Activated CD4-positive, alpha-beta memory T cell treated with anti-CD3 and anti-CD28 coated beads for 36 hours (primary cell): ENCODE data around the gene RNF180. TPM values are rescaled to one million over a fixed set of nuclear protein-coding genes. Genes with fewer than 3 reads are reported as not detected.

Source experiments
- CTCF ChIA-PET: fragments of 350-600 bp; sonication (Branson Sonifier 250); formaldehyde crosslinking; loops from one replicate; lab custom pipeline; 2021; ENCODE audit warnings: antibody characterized with exemption, inconsistent platforms; lab: Charles Lee
- POLR2A ChIA-PET: fragments of 350-600 bp; sonication (Branson Sonifier 250); formaldehyde crosslinking; loops from one replicate; lab custom pipeline; 2021; ENCODE audit warnings: antibody characterized with exemption; lab: Charles Lee
- DNase-seq: peaks from one replicate; pipeline ENCODE4 v3.0.0-alpha.2; 2020
- H3K27ac Mint-ChIP-seq: one replicate; pipeline ENCODE4 v1.8.0; 2021; ENCODE audit warnings: mixed read lengths
- H3K27me3 Mint-ChIP-seq: one replicate; pipeline ENCODE4 v1.8.0; 2021; ENCODE audit warnings: mixed read lengths
- H3K36me3 Mint-ChIP-seq: one replicate; pipeline ENCODE4 v1.8.0; 2021; ENCODE audit warnings: mixed read lengths
- H3K4me1 Mint-ChIP-seq: one replicate; pipeline ENCODE4 v1.8.0; 2021; ENCODE audit warnings: low read depth, mixed read lengths
- H3K4me3 Mint-ChIP-seq: one replicate; pipeline ENCODE4 v1.8.0; 2021; ENCODE audit warnings: mild to moderate bottlenecking, mixed read lengths
- H3K9me3 Mint-ChIP-seq: one replicate; pipeline ENCODE4 v1.8.0; 2021; ENCODE audit warnings: mixed read lengths
- intact Hi-C: fragments of 100-400 bp; cut with micrococcal nuclease; formaldehyde crosslinking; loops from one replicate; pipeline ENCODE4 v1.15.1; 2023
- total RNA-seq, 2 experiments: library from RNA; stranded (reverse); gene quantifications; one replicate each; pipeline ENCODE4 v1.2.3, GENCODE V29; 2021

The RNF180 gene
- total RNA-seq, 2 experiments from 2014 or later, result not detected

DNA sequence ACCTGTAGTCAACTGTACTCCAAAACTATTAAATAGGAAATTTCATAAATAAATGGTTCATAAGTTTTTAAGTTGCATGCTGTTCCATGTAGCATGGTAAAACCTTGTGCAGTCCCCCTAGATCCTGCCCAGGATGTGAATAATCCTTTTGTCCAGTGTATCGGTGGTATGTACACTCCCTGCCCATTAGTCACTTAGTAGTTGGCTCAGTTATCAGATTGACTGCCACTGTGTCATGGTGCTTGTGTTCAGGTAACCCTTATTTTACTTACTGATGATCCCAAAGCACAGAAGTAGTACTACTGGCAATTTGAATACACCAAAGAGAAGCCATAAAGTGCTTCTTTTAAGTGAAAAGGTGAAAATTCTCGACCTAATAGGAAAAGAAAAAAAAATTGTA is 134.2 kb downstream of the RNF180 start:
- H3K4me1 Mint-ChIP-seq, result no peaks in the 10 kb centered on the region
- CTCF ChIA-PET, result no interaction called here
- no peaks in the 10 kb centered on the region for H3K27me3 Mint-ChIP-seq
- H3K4me3 Mint-ChIP-seq, result no peak overlapping the region
- no peaks in the 10 kb centered on the region for H3K36me3 Mint-ChIP-seq
- intact Hi-C loops, result no loop called here
- no peak for DNase-seq
- POLR2A ChIA-PET, result no interaction called here
- H3K27ac Mint-ChIP-seq, result no peak overlapping the region
- H3K9me3 Mint-ChIP-seq, result no peaks in the 10 kb centered on the region

DNA sequence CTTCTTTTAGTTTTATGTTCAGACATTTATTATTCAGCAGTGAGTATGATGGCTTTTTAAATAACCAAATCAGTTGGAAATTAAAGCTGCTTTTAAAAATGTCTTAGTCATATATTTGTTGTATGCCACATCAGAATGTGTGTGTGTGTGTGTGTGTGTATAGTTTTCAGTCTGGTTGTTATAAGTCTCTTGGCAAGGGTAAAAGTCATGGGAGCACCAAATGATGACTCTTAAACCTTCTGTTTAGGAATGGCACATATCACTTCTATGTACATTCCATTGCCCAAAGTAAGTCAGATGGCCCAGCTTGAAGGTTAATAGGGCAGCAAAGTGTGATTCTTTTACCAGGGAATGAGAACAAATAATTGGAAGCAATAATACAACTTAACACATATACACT is 135.9 kb downstream of the RNF180 start:
- no peak for DNase-seq
- H3K9me3 Mint-ChIP-seq, result no peaks in the 10 kb centered on the region
- intact Hi-C loops, result no loop called here
- ChIA-PET POLR2A (no interaction called here), CTCF (no interaction called here)
- H3K4me3 Mint-ChIP-seq, result no peak overlapping the region
- H3K27me3 Mint-ChIP-seq, result no peaks in the 10 kb centered on the region
- H3K4me1 Mint-ChIP-seq, result no peaks in the 10 kb centered on the region
- no peaks in the 10 kb centered on the region for H3K36me3 Mint-ChIP-seq
- H3K27ac Mint-ChIP-seq, result no peak overlapping the region

DNA sequence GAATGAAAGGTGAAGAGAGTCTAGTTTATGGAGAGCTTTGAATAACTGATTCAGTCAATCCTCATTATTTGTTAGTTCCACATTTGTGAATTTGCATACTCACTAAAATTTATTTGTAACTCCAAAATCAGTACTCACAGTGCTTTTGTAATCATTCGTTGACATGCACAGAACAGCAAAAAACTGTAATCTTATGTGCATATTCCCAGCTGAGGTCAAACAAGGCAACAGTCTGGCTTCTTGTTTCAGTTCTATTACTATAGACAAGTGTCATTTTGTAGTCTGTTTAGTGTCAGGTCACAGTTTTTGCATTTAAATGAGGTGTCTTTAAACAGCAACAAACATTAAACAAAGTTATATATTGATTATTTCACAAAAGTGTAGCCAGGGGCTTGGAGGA is 142.5 kb downstream of the RNF180 start:
- POLR2A ChIA-PET, result no interaction called here
- Mint-ChIP-seq H3K27ac (no peak overlapping the region), H3K27me3 (no peaks in the 10 kb centered on the region)

DNA sequence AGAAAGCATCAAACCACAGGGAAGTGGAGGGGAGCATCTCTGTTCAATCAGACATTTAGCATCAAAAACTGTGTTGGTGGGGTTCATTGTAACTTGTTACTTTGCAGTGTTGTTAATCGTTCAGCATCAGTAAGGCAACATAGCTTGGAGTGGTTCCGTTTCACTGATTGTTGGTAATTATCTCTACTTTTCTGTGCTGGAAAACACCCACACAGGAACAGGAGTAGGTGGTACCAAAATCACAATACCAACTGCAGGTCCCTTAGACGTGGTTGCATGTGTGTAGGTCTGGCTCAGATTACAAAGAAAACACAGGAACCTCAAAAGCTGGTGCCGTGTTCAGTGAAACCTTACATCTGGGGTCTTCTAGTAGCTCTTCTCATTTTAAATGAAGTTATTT is 146.8 kb downstream of the RNF180 start:
- H3K36me3 Mint-ChIP-seq, result no peaks in the 10 kb centered on the region
- H3K9me3 Mint-ChIP-seq, result no peaks in the 10 kb centered on the region
- no peaks in the 10 kb centered on the region for H3K27me3 Mint-ChIP-seq
- no peak for DNase-seq
- intact Hi-C loops, result no loop called here
- no peaks in the 10 kb centered on the region for H3K4me1 Mint-ChIP-seq
- ChIA-PET CTCF (no interaction called here), POLR2A (no interaction called here)
- no peak overlapping the region for H3K4me3 Mint-ChIP-seq
- no peak overlapping the region for H3K27ac Mint-ChIP-seq

More for the DNA sequence above, 142.5 kb downstream of the RNF180 start:
- intact Hi-C loops, result no loop called here
- Mint-ChIP-seq H3K9me3 (no peaks in the 10 kb centered on the region), H3K36me3 (no peaks in the 10 kb centered on the region), H3K4me3 (no peak overlapping the region), H3K4me1 (no peaks in the 10 kb centered on the region)
- no peak for DNase-seq
- CTCF ChIA-PET, result no interaction called here

DNA sequence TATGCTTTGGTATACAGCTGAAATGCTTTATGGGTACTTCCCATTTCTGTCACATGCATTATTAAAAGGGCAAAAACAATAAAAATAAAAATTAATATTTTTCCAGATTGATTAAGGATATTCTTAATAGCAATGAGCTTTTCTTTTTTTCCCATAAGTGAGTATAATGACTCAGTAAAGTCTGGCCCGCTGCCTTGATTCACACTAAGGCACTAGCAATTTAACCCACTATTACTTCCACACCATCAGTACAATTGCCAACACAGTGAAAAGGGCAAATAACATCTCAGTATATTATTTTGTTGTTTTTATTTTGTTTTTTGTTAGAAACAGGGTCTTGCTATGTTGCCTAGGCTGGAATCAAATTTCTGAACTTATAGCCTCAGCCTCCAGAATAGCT is 150.1 kb downstream of the RNF180 start:
- POLR2A ChIA-PET, result no interaction called here
- no peak overlapping the region for H3K27ac Mint-ChIP-seq
- intact Hi-C loops, result no loop called here
- H3K27me3 Mint-ChIP-seq, result no peaks in the 10 kb centered on the region
- no peaks in the 10 kb centered on the region for H3K9me3 Mint-ChIP-seq
- CTCF ChIA-PET, result no interaction called here
- H3K4me1 Mint-ChIP-seq, result no peaks in the 10 kb centered on the region
- H3K36me3 Mint-ChIP-seq, result no peaks in the 10 kb centered on the region
- no peak overlapping the region for H3K4me3 Mint-ChIP-seq
- no peak for DNase-seq

DNA sequence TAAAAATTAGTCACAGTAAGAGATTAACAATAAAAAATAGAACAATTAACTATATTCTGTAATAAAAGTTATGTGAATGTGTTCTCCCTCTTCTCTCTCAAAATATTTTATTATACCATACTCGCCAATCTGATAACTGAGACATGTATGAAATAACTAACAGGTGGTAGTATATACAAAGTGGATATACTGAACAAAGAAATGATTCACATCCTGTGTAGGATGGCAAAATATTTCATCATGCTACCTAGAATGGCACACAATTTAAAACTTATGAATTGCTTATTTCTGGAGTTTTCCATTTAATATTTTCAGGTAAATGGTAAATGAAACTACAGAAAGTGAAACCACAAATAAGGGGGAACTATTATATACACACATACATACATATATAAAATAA is 152.5 kb downstream of the RNF180 start:
- H3K4me1 Mint-ChIP-seq, result no peaks in the 10 kb centered on the region
- intact Hi-C loops, result no loop called here
- no peaks in the 10 kb centered on the region for H3K36me3 Mint-ChIP-seq
- no peaks in the 10 kb centered on the region for H3K9me3 Mint-ChIP-seq
- POLR2A ChIA-PET, result no interaction called here
- CTCF ChIA-PET, result no interaction called here
- no peak for DNase-seq
- H3K4me3 Mint-ChIP-seq, result no peak overlapping the region
- no peaks in the 10 kb centered on the region for H3K27me3 Mint-ChIP-seq
- no peak overlapping the region for H3K27ac Mint-ChIP-seq

DNA sequence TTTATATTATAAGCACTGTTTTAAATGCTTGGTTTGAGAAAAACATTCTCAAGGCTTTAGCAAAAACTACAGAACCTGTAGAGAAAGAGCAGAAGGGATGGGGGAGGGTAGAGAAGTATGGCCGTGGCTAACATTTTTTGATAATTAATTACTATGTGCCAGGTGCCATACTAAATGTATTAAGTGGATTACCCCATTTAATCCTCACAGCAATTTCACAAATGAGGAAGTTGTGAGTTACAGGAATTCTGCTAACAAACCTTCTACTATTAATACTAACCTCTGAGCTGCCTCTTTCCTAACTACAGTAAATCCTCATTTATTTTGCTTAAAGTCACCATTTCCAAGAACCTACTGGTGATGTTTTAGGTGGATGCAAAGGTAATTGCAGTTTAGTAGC is 157.9 kb downstream of the RNF180 start:
- ChIA-PET CTCF (no interaction called here), POLR2A (no interaction called here)
- no peak overlapping the region for H3K27ac Mint-ChIP-seq
- H3K9me3 Mint-ChIP-seq, result peaks cover 9% of the 10 kb centered on the region
- no peak for DNase-seq
- H3K27me3 Mint-ChIP-seq, result no peaks in the 10 kb centered on the region
- no peaks in the 10 kb centered on the region for H3K36me3 Mint-ChIP-seq
- no peak overlapping the region for H3K4me3 Mint-ChIP-seq
- intact Hi-C loops, result no loop called here
- no peaks in the 10 kb centered on the region for H3K4me1 Mint-ChIP-seq

DNA sequence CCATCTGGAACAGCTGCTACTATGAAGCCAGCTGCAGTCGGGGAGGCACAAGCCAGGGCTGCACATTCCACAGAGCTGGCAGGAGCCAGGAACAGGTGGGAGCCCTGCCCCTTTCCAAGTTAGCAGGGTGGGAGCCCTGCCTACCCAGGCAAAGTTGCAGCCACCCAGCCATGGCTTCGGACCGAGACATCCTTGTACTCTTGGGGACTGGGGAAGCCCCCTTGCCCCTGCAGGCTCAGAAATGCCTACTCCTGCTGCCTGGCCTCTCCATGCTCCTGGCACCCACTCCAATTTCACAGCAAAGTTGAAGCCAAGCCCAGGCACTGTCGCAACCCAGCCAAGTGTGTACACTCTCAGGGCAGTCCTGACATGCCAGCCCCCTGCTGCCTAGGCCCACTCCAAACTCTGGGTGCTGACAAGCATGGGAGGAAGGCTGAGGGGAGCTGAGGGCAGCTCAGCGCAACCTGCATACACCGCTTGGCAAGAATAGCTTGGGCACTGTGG is 165.1 kb downstream of the RNF180 start:
- no peak for DNase-seq
- intact Hi-C loops, result no loop called here
- peaks cover 20% of the 10 kb centered on the region for H3K9me3 Mint-ChIP-seq
- H3K36me3 Mint-ChIP-seq, result no peaks in the 10 kb centered on the region
- ChIA-PET CTCF (interaction anchor here (0.7 kb wide), 1 partner anchor 1732 kb away, joined by 5 read pairs; no protein-coding TSS in a partner anchor), POLR2A (no interaction called here)
- no peak overlapping the region for H3K27ac Mint-ChIP-seq
- no peaks in the 10 kb centered on the region for H3K4me1 Mint-ChIP-seq
- no peaks in the 10 kb centered on the region for H3K27me3 Mint-ChIP-seq
- no peak overlapping the region for H3K4me3 Mint-ChIP-seq

DNA sequence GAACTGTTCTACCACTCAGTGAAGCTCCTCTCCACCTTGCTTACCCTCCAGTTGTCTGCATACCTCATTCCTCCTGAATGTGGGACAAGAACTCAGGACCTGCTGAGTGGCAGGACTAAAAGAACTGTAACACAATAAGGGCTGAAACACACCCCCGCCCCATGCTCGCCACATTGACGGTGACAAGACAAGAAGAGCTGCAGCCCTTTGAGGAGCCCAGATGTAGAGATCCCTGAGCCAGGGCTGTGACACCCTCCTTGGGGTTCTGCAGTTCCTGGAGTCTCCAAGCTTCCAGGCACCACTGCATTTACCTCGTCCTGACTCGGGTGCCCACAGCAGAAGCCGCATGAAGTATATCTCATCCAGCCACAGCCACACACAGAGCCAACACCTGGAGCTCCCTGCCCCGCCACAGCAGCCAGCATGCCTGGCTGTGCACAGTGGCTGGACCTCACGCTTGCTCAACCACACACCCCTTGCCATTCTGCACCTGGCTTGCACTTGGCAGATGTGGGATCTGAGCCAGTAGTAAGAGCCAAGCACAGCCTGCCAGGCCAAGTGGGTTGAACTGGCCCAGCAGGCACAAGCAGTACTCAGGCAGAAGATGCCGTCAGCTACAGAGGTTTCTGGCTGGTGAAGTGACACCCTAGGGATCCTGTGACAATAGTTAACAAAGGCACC is 166.1 kb downstream of the RNF180 start:
- intact Hi-C loops, result no loop called here
- Mint-ChIP-seq H3K9me3 (peaks cover 20% of the 10 kb centered on the region), H3K4me3 (no peak overlapping the region), H3K27ac (no peak overlapping the region), H3K27me3 (no peaks in the 10 kb centered on the region), H3K4me1 (no peaks in the 10 kb centered on the region), H3K36me3 (no peaks in the 10 kb centered on the region)
- CTCF ChIA-PET, result no interaction called here
- POLR2A ChIA-PET, result no interaction called here
- no peak for DNase-seq

DNA sequence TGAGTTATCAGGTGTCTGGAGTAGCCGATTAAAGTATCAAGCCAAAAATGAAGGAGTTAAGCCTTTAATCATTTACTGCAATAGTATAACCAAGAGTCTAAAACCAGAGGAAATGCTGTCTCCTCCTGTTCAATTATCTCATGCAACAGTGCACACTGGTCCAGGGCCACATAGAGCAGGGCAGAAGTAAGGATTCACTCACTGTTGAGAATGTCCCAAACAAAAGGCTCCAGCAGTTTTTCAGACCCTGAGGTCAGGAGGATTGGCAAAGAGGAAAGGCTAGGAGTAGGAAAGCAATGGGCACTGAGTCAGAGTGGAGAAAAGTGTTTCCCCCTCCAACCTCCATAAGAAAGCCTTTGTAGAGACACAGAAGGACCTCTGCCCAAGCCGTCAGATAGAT is 168.2 kb downstream of the RNF180 start:
- POLR2A ChIA-PET, result no interaction called here
- Mint-ChIP-seq H3K4me3 (no peak overlapping the region), H3K9me3 (peaks cover 9% of the 10 kb centered on the region), H3K36me3 (no peaks in the 10 kb centered on the region), H3K4me1 (no peaks in the 10 kb centered on the region), H3K27me3 (no peaks in the 10 kb centered on the region), H3K27ac (no peak overlapping the region)
- intact Hi-C loops, result no loop called here
- CTCF ChIA-PET, result no interaction called here
- no peak for DNase-seq

DNA sequence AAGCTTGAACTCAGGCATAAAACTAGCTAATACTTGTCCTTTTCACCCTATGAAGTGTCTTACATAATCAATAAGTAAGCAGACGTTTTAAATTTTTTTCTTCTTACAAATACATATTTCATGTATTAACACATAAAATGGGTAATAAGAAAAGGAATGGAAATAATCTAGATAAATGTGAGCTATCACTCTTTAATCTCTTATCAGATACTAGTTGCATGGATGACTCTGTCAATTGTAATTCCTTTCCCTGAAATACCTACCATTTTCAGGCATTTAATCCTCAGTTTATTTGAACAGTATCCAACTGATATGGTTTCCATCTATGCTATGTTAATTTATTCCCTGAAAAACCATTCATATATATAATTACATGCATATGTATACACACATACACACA is 174.1 kb downstream of the RNF180 start:
- ChIA-PET CTCF (no interaction called here), POLR2A (no interaction called here)
- DNase-seq, result no peak
- Mint-ChIP-seq H3K27ac (no peak overlapping the region), H3K27me3 (no peaks in the 10 kb centered on the region), H3K4me1 (no peaks in the 10 kb centered on the region), H3K9me3 (peaks cover 15% of the 10 kb centered on the region), H3K4me3 (no peak overlapping the region), H3K36me3 (no peaks in the 10 kb centered on the region)
- intact Hi-C loops, result no loop called here

DNA sequence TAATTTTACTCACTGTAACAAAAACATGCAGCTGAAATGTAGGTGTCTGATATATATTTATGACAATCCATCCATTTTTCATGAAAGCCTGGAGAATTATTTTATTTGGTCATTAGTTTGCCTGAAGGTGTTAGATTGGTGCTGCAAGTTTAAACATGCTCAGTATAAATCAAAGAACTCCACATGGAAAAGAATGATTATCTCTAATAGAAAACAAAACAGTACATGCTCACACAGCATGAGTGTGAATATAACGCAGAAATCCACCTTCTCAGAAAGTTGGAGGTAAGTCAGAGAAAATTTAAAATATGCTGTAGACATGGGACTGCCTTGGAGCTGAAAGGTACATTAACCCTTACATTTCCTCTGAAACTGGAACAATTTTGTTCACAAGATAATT is 174.7 kb downstream of the RNF180 start:
- H3K4me1 Mint-ChIP-seq, result no peaks in the 10 kb centered on the region
- DNase-seq, result no peak
- no peak overlapping the region for H3K27ac Mint-ChIP-seq
- no peaks in the 10 kb centered on the region for H3K36me3 Mint-ChIP-seq
- intact Hi-C loops, result no loop called here
- ChIA-PET CTCF (no interaction called here), POLR2A (no interaction called here)
- H3K9me3 Mint-ChIP-seq, result peaks cover 15% of the 10 kb centered on the region
- H3K4me3 Mint-ChIP-seq, result no peak overlapping the region
- no peaks in the 10 kb centered on the region for H3K27me3 Mint-ChIP-seq

DNA sequence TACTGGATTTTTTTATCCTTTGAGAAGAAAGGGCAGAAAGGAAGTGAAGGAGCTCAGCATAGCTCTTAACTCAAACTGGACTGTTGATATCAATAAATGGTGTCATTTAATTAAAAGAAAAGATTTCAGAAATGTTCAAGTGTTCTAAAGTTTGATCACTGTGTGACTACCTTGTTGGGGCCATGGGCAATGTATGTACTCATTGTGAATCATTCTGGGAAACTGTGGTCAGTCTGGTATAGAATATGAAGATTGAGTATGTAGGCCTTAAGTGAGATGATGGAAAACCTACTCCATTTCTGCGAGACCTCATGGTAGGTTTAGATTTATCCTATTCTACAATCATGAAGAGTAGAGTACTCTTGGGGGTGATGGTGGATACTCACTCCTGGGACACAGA is 175.7 kb downstream of the RNF180 start:
- H3K36me3 Mint-ChIP-seq, result no peaks in the 10 kb centered on the region
- peaks cover 17% of the 10 kb centered on the region for H3K9me3 Mint-ChIP-seq
- no peak overlapping the region for H3K4me3 Mint-ChIP-seq
- DNase-seq, result no peak
- POLR2A ChIA-PET, result no interaction called here
- H3K4me1 Mint-ChIP-seq, result no peaks in the 10 kb centered on the region
- H3K27ac Mint-ChIP-seq, result no peak overlapping the region
- CTCF ChIA-PET, result no interaction called here
- no peaks in the 10 kb centered on the region for H3K27me3 Mint-ChIP-seq
- intact Hi-C loops, result no loop called here
